A549 (cell line): ENCODE data around the gene TBL1X.

Experiments used
- BCL3 ChIP-seq: fragments of >200 bp; sonication (Bioruptor Twin); formaldehyde crosslinking; IDR thresholded peaks from 3 replicates; pipeline ENCODE4 v1.6.1; 2016
- CHD2 ChIP-seq: fragments of 150-350 bp; IDR thresholded peaks from 2 replicates; pipeline ENCODE4 v1.6.1; 2014; ENCODE audit warnings: low read length; ENCODE audit not compliant: partially characterized antibody
- CTCF ChIP-seq: fragments of >200 bp; sonication (Bioruptor Twin); formaldehyde crosslinking; IDR thresholded peaks from 3 replicates; pipeline ENCODE4 v1.5.1; 2016
- JUNB ChIP-seq: fragments of >200 bp; sonication (Bioruptor Twin); formaldehyde crosslinking; IDR thresholded peaks from 2 replicates; pipeline ENCODE4 v1.6.1; 2016
- MAFK ChIP-seq: fragments of 450-650 bp; IDR thresholded peaks from 2 replicates; pipeline ENCODE4 v1.6.1; 2014; ENCODE audit not compliant: partially characterized antibody
- POLR2A ChIP-seq: IDR thresholded peaks from 2 replicates; pipeline ENCODE4 v1.6.1; 2012; ENCODE audit warnings: mild to moderate bottlenecking, low read length
- SREBF2 ChIP-seq: fragments of 450-650 bp; IDR thresholded peaks from 2 replicates; pipeline ENCODE4 v1.6.1; 2014; ENCODE audit warnings: mild to moderate bottlenecking, moderate library complexity

- TF ChIP-seq CTCF: no peak
- no peak for TF ChIP-seq POLR2A
- TF ChIP-seq JUNB: no peak
- no peak for TF ChIP-seq CHD2
- no peak for TF ChIP-seq SREBF2
- TF ChIP-seq BCL3: no peak
- no peak for TF ChIP-seq MAFK
Observed at GRCh38 chrX:9650091-9650490, 185.2 kb downstream of the TBL1X start.
